ENCODE measurements around the gene CTSF.

The CTSF gene

GRCh38 chr11:66564984-66565383 is 3.4 kb downstream of the CTSF start:
- in situ Hi-C loops (cut with MboI; ENCODE audit: low pct_unique_long_range_greater_than_20kb, low sequenced_read_pairs, unreplicated experiment) = loop anchor here (25.0 kb wide), 1 partner anchor 272 kb away; the partner anchor contains the start of gene RCE1
- TF ChIP-seq CTCF (IDR thresholded peaks at IDR 0.05; ENCODE audit: extremely low read depth, insufficient read depth, missing control alignments) = no peak
- DNase-seq (ENCODE audit: low spot score) = no peak

- TF ChIP-seq CTCF (IDR thresholded peaks at IDR 0.05; ENCODE audit: extremely low read depth, insufficient read depth, missing control alignments) = no peak
Observed at GRCh38 chr11:66564538-66564937, 3.9 kb downstream of the CTSF start.

GRCh38 chr11:66563832-66564231 is 4.6 kb downstream of the CTSF start:
- no peak for TF ChIP-seq CTCF (IDR thresholded peaks at IDR 0.05; ENCODE audit: extremely low read depth, insufficient read depth, missing control alignments)
- in situ Hi-C loops (cut with MboI; ENCODE audit: low pct_unique_long_range_greater_than_20kb, low sequenced_read_pairs, unreplicated experiment) = loop anchor here (25.0 kb wide), 1 partner anchor 273 kb away; the partner anchor contains the start of gene RCE1
- no peak for DNase-seq (ENCODE audit: low spot score)

More at GRCh38 chr11:66564538-66564937, 3.9 kb downstream of the CTSF start:
- no peak for DNase-seq (ENCODE audit: low spot score)
- in situ Hi-C loops (cut with MboI; ENCODE audit: low pct_unique_long_range_greater_than_20kb, low sequenced_read_pairs, unreplicated experiment) = loop anchor here (25.0 kb wide), 1 partner anchor 273 kb away; the partner anchor contains the start of gene RCE1

GRCh38 chr11:66562907-66563583 is 5.4 kb downstream of the CTSF start:
- in situ Hi-C loops (cut with MboI; ENCODE audit: low pct_unique_long_range_greater_than_20kb, low sequenced_read_pairs, unreplicated experiment) = loop anchor here (25.0 kb wide), 1 partner anchor 274 kb away; the partner anchor contains the start of gene RCE1
- TF ChIP-seq CTCF (IDR thresholded peaks at IDR 0.05; ENCODE audit: extremely low read depth, insufficient read depth, missing control alignments) = no peak

GRCh38 chr11:66562275-66562674 is 6.1 kb downstream of the CTSF start:
- no peak for DNase-seq (ENCODE audit: low spot score)
- in situ Hi-C loops (cut with MboI; ENCODE audit: low pct_unique_long_range_greater_than_20kb, low sequenced_read_pairs, unreplicated experiment) = loop anchor here (25.0 kb wide), 1 partner anchor 275 kb away; the partner anchor contains the start of gene RCE1
- TF ChIP-seq CTCF (IDR thresholded peaks at IDR 0.05; ENCODE audit: extremely low read depth, insufficient read depth, missing control alignments) = no peak

More at GRCh38 chr11:66562907-66563583, 5.4 kb downstream of the CTSF start:
- DNase-seq (ENCODE audit: low spot score) = no peak

GRCh38 chr11:66561975-66562248 is 6.5 kb downstream of the CTSF start:
- TF ChIP-seq CTCF (IDR thresholded peaks at IDR 0.05; ENCODE audit: extremely low read depth, insufficient read depth, missing control alignments) = no peak
- in situ Hi-C loops (cut with MboI; ENCODE audit: low pct_unique_long_range_greater_than_20kb, low sequenced_read_pairs, unreplicated experiment) = loop anchor here (25.0 kb wide), 1 partner anchor 275 kb away; the partner anchor contains the start of gene RCE1
- DNase-seq (ENCODE audit: low spot score) = no peak

Data from GM13977 (cell line).